Measurements from ENCODE around the gene SPRED1. TPM values are rescaled to one million over a fixed set of nuclear protein-coding genes. Genes with fewer than 3 reads are reported as not detected.

Gene SPRED1
- total RNA-seq, 1 experiment from 2014 or later = 28.1 TPM

GRCh38 chr15:38362355-38362754 lies 109.7 kb downstream of the SPRED1 start:
- CTCF ChIA-PET = interaction anchor here (0.6 to 2.8 kb wide), 4 partner anchors 9 to 359 kb away, joined by 3 to 13 read pairs (median 3); no protein-coding TSS in a partner anchor
- no peak for TF ChIP-seq CTCF (IDR thresholded peaks at IDR 0.05; ENCODE audit: unreplicated experiment)
- peaks cover 6% of the 10 kb centered on the region for H3K36me3 Mint-ChIP-seq (ENCODE audit: insufficient read depth, unreplicated experiment)
- no peaks in the 10 kb centered on the region for H3K9me3 Mint-ChIP-seq (ENCODE audit: unreplicated experiment)
- no peak for DNase-seq (ENCODE audit: unreplicated experiment)
- BruUV-seq (replicated peaks) = no TSS peak
- H3K4me3 Mint-ChIP-seq (ENCODE audit: unreplicated experiment) = no peak overlapping the region
- H3K27ac Mint-ChIP-seq (ENCODE audit: low read depth, unreplicated experiment) = no peak overlapping the region
- intact Hi-C loops (cut with micrococcal nuclease) = no loop called here
- POLR2A ChIA-PET = interaction anchor here (0.5 to 0.7 kb wide), 2 partner anchors 166 to 1132 kb away, joined by 3 read pairs; no protein-coding TSS in a partner anchor
- no peaks in the 10 kb centered on the region for H3K27me3 Mint-ChIP-seq (ENCODE audit: insufficient read depth, unreplicated experiment)
- no peaks in the 10 kb centered on the region for H3K4me1 Mint-ChIP-seq (ENCODE audit: insufficient read depth, unreplicated experiment)

DNA sequence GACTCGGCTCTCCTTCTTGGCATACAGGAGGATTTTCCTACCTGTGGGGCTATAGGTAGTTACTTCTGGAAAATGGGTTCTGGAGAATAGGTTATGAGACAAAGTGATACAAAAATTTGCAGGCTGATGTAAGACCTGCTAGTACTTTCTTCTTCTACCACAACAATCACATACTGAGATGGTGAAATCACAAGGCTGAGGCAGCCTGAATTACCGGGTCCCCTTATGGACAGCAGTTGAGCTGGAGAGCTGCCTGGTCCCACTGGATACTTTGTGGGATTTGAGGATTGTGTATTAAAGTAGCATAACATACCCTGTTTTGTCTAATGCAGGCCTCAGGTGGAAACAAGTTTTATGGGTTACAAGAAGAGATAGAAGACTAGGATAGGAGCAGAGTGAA lies 114.8 kb downstream of the SPRED1 start:
- no peaks in the 10 kb centered on the region for H3K4me1 Mint-ChIP-seq (ENCODE audit: insufficient read depth, unreplicated experiment)
- CTCF ChIA-PET = interaction anchor here (0.6 to 1.9 kb wide), 3 partner anchors 22 to 751 kb away, joined by 3 to 6 read pairs (median 3); no protein-coding TSS in a partner anchor
- no peak for TF ChIP-seq CTCF (IDR thresholded peaks at IDR 0.05; ENCODE audit: unreplicated experiment)
- H3K4me3 Mint-ChIP-seq (ENCODE audit: unreplicated experiment) = no peak overlapping the region
- no TSS peak for BruUV-seq (replicated peaks)
- no peak for DNase-seq (ENCODE audit: unreplicated experiment)
- intact Hi-C loops (cut with micrococcal nuclease) = no loop called here
- no peaks in the 10 kb centered on the region for H3K27me3 Mint-ChIP-seq (ENCODE audit: insufficient read depth, unreplicated experiment)
- POLR2A ChIA-PET = interaction anchor here (0.6 kb wide), 1 partner anchor 10 kb away, joined by 3 read pairs; no protein-coding TSS in a partner anchor
- no peaks in the 10 kb centered on the region for H3K9me3 Mint-ChIP-seq (ENCODE audit: unreplicated experiment)
- no peaks in the 10 kb centered on the region for H3K36me3 Mint-ChIP-seq (ENCODE audit: insufficient read depth, unreplicated experiment)
- no peak overlapping the region for H3K27ac Mint-ChIP-seq (ENCODE audit: low read depth, unreplicated experiment)

DNA sequence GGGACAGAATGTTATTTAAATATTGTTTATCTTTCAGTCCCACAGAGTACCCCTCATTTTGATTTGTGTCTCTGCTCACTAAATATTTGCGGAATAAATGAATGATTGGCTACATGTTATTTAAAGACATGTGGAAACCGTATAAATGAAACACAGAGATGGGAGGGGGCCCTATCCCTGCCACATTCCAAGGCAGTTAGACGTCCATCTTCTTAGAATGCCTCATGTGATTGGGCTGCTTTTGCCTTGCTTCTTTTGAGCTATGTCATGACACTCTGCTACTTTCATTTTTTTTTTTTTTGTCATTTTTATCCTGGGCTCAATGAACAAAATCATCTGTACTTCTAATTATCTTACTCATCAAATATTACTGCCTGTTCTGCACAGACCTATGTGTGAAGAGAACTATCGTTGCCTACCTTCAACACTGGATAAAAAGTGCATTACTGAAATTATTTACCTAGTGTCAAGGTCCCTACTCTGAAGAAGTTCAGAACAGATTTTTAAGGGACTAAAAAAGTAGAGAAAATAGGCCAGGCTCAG lies 117.4 kb downstream of the SPRED1 start:
- intact Hi-C loops (cut with micrococcal nuclease) = no loop called here
- Mint-ChIP-seq H3K27ac (ENCODE audit: low read depth, unreplicated experiment) (no peak overlapping the region), H3K4me3 (ENCODE audit: unreplicated experiment) (no peak overlapping the region), H3K36me3 (ENCODE audit: insufficient read depth, unreplicated experiment) (no peaks in the 10 kb centered on the region), H3K9me3 (ENCODE audit: unreplicated experiment) (no peaks in the 10 kb centered on the region), H3K4me1 (ENCODE audit: insufficient read depth, unreplicated experiment) (no peaks in the 10 kb centered on the region), H3K27me3 (ENCODE audit: insufficient read depth, unreplicated experiment) (no peaks in the 10 kb centered on the region)
- BruUV-seq (replicated peaks) = no TSS peak
- no peak for DNase-seq (ENCODE audit: unreplicated experiment)
- no peak for TF ChIP-seq CTCF (IDR thresholded peaks at IDR 0.05; ENCODE audit: unreplicated experiment)
- CTCF ChIA-PET = no interaction called here
- POLR2A ChIA-PET = interaction anchor here (0.7 kb wide), 1 partner anchor 19 kb away, joined by 3 read pairs; no protein-coding TSS in a partner anchor

- ChIA-PET CTCF (interaction anchor here (0.6 to 0.8 kb wide), 2 partner anchors 20 to 368 kb away, joined by 3 to 4 read pairs; no protein-coding TSS in a partner anchor), POLR2A (no interaction called here)
- no peak for TF ChIP-seq CTCF (IDR thresholded peaks at IDR 0.05; ENCODE audit: unreplicated experiment)
- BruUV-seq (replicated peaks) = no TSS peak
- Mint-ChIP-seq H3K4me3 (ENCODE audit: unreplicated experiment) (no peak overlapping the region), H3K4me1 (ENCODE audit: insufficient read depth, unreplicated experiment) (no peaks in the 10 kb centered on the region), H3K36me3 (ENCODE audit: insufficient read depth, unreplicated experiment) (no peaks in the 10 kb centered on the region), H3K27ac (ENCODE audit: low read depth, unreplicated experiment) (no peak overlapping the region), H3K27me3 (ENCODE audit: insufficient read depth, unreplicated experiment) (no peaks in the 10 kb centered on the region), H3K9me3 (ENCODE audit: unreplicated experiment) (no peaks in the 10 kb centered on the region)
- no peak for DNase-seq (ENCODE audit: unreplicated experiment)
- intact Hi-C loops (cut with micrococcal nuclease) = no loop called here
These were observed 120.4 kb downstream of the SPRED1 start for GRCh38 chr15:38373016-38373415.

Measured in MCF 10A (cell line).